Spleen (tissue), 7 donors: Measurements from ENCODE around the gene AK9.

Experiments used
- CTCF ChIP-seq, 11 experiments: fragments of 200-600 bp in 7 of 11; fragments of 450-650 bp in 4 of 11; sonication (generic) in 4 of 11; IDR thresholded peaks in 8 of 11; conservative IDR thresholded peaks in 3 of 11; 1 replicate in 7 of 11; 2 replicates in 4 of 11; pipeline versions ENCODE4 v1.4.0 to v1.8.0; 2016 to 2021; ENCODE audit warnings: antibody characterized with exemption in 11 of 11, inconsistent platforms in 4 of 11, mild to moderate bottlenecking in 1 of 11
- POLR2AphosphoS5 ChIP-seq, 3 donors: sonication (generic); formaldehyde crosslinking; IDR thresholded peaks; one replicate each; pipeline ENCODE4 v1.5.1; 2017; ENCODE audit warnings: antibody characterized with exemption in 3 of 3
- donor health status: DM: no; HTN: no; CAD: no; lungs with moderate emphysema.
- donor health status: DM: no; HTN: no; CAD: no.
- donor health status: DM: no; HTN: no; CAD: no.

- TF ChIP-seq CTCF (IDR thresholded peaks at IDR 0.05 in 8 of 11, conservative IDR thresholded peaks at IDR 0.05 in 3 of 11): no peak
- TF ChIP-seq POLR2AphosphoS5 (IDR thresholded peaks at IDR 0.05): no peak
Observed at GRCh38 chr6:109484122-109484521, 206.9 kb downstream of the AK9 start.
